MM.1S (cell line): ENCODE measurements around the gene EML6.

ENCODE experiments used
- DNase-seq: peaks from one replicate; pipeline ENCODE4 v3.0.0-alpha.2; 2015
- H2AFZ ChIP-seq: fragments of 300-600 bp; sonication (generic); 2 replicates; pipeline ENCODE4 v1.6.0; 2016; ENCODE audit warnings: antibody characterized with exemption, low read length
- H3F3A ChIP-seq: fragments of 300-600 bp; sonication (generic); 2 replicates; pipeline ENCODE4 v1.6.1; 2016; ENCODE audit warnings: mild to moderate bottlenecking, antibody characterized with exemption, low read length, moderate library complexity, mixed read lengths; ENCODE audit not compliant: insufficient read depth
- H3K27ac ChIP-seq: fragments of 300-600 bp; sonication (generic); 2 replicates; pipeline ENCODE4 v1.5.1; 2016; ENCODE audit warnings: mild to moderate bottlenecking, low read length
- H3K27me3 ChIP-seq: fragments of 300-600 bp; sonication (generic); replicated peaks from 2 replicates; pipeline ENCODE4 v1.6.0; 2016; ENCODE audit warnings: low read length; ENCODE audit not compliant: insufficient read depth
- H3K36me3 ChIP-seq: fragments of 300-600 bp; sonication (generic); replicated peaks from 2 replicates; pipeline ENCODE4 v1.6.1; 2016; ENCODE audit warnings: mild to moderate bottlenecking, low read length, mixed read lengths; ENCODE audit not compliant: insufficient read depth
- H3K4me1 ChIP-seq: fragments of 300-600 bp; sonication (generic); 2 replicates; pipeline ENCODE4 v1.6.1; 2016; ENCODE audit warnings: low read length, mixed read lengths
- H3K4me2 ChIP-seq: fragments of 300-600 bp; sonication (generic); 2 replicates; pipeline ENCODE4 v1.6.0; 2016; ENCODE audit warnings: low read depth, low read length
- H3K4me3 ChIP-seq: fragments of 300-600 bp; sonication (generic); 2 replicates; pipeline ENCODE4 v1.5.1; 2016; ENCODE audit warnings: low read length, mixed read lengths
- H3K79me2 ChIP-seq: fragments of 300-600 bp; sonication (generic); 2 replicates; pipeline ENCODE4 v1.6.1; 2016; ENCODE audit warnings: mixed run types, low read length, mixed read lengths
- H3K9ac ChIP-seq: fragments of 300-600 bp; sonication (generic); 2 replicates; pipeline ENCODE4 v1.6.1; 2016; ENCODE audit warnings: low read length, mixed read lengths
- H3K9me2 ChIP-seq: fragments of 300-600 bp; sonication (generic); replicated peaks from 2 replicates; pipeline ENCODE4 v1.6.1; 2016; ENCODE audit warnings: mild to moderate bottlenecking, low read length, mixed read lengths; ENCODE audit not compliant: insufficient read depth
- H3K9me3 ChIP-seq: fragments of 300-600 bp; sonication (generic); replicated peaks from 2 replicates; pipeline ENCODE4 v1.6.1; 2016; ENCODE audit warnings: mild to moderate bottlenecking, low read length, mixed read lengths; ENCODE audit not compliant: insufficient read depth
- H4K20me1 ChIP-seq: fragments of 300-600 bp; sonication (generic); 2 replicates; pipeline ENCODE4 v1.6.1; 2016; ENCODE audit warnings: mild to moderate bottlenecking, low read length, moderate library complexity, mixed read lengths; ENCODE audit not compliant: insufficient read depth
- EZH2 ChIP-seq: fragments of 300-600 bp; sonication (generic); optimal IDR thresholded peaks from 2 replicates; pipeline ENCODE3; 2017; ENCODE audit warnings: low read depth, mild to moderate bottlenecking, antibody characterized with exemption, low read length, mixed read lengths
- EZH2phosphoT487 ChIP-seq: fragments of 300-600 bp; sonication (generic); IDR thresholded peaks from 2 replicates; pipeline ENCODE4 v1.6.1; 2018; ENCODE audit warnings: antibody characterized with exemption, low read length
- TF ChIP-seq, protein P1 (sequence below): fragments of 300-600 bp; sonication (generic); IDR thresholded peaks from 2 replicates; pipeline ENCODE4 v1.5.1; 2016; ENCODE audit warnings: antibody characterized with exemption, low read length, mixed read lengths

Gene EML6

DNA sequence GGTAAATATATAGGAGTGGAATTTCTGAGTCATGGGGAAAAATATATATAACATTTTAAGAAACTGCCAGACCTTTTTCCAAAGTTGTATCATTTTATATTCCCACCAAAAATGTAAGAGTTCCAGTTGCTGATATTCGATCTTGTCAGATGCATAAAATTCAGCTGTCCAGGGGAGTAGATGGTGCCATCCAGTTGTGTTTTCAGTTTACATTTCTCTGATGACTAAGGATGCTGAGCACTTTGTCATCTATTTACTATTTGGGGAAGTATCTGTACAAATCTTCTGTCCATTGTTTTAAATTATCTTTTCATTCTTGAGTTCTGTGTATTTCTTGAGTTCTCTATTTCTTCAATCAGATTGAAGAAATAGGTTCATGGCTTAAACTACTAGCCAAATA lies 200.7 kb downstream of the EML6 start:
- H3K4me2 ChIP-seq: no peak overlapping the region
- no peaks in the 10 kb centered on the region for H3F3A ChIP-seq
- no peaks in the 10 kb centered on the region for H3K9me2 ChIP-seq
- no peak overlapping the region for H3K9ac ChIP-seq
- no peaks in the 10 kb centered on the region for H4K20me1 ChIP-seq
- H3K9me3 ChIP-seq: no peaks in the 10 kb centered on the region
- no peaks in the 10 kb centered on the region for H3K4me1 ChIP-seq
- no peak for DNase-seq
- H3K27me3 ChIP-seq: no peaks in the 10 kb centered on the region
- no peaks in the 10 kb centered on the region for H3K36me3 ChIP-seq
- H3K27ac ChIP-seq: no peak overlapping the region
- no peak overlapping the region for H2AFZ ChIP-seq
- H3K79me2 ChIP-seq: no peaks in the 10 kb centered on the region
- TF ChIP-seq, protein P1, sequence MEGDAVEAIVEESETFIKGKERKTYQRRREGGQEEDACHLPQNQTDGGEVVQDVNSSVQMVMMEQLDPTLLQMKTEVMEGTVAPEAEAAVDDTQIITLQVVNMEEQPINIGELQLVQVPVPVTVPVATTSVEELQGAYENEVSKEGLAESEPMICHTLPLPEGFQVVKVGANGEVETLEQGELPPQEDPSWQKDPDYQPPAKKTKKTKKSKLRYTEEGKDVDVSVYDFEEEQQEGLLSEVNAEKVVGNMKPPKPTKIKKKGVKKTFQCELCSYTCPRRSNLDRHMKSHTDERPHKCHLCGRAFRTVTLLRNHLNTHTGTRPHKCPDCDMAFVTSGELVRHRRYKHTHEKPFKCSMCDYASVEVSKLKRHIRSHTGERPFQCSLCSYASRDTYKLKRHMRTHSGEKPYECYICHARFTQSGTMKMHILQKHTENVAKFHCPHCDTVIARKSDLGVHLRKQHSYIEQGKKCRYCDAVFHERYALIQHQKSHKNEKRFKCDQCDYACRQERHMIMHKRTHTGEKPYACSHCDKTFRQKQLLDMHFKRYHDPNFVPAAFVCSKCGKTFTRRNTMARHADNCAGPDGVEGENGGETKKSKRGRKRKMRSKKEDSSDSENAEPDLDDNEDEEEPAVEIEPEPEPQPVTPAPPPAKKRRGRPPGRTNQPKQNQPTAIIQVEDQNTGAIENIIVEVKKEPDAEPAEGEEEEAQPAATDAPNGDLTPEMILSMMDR: no peak
- TF ChIP-seq EZH2: no peak
- TF ChIP-seq EZH2phosphoT487: no peak
- no peak overlapping the region for H3K4me3 ChIP-seq

DNA sequence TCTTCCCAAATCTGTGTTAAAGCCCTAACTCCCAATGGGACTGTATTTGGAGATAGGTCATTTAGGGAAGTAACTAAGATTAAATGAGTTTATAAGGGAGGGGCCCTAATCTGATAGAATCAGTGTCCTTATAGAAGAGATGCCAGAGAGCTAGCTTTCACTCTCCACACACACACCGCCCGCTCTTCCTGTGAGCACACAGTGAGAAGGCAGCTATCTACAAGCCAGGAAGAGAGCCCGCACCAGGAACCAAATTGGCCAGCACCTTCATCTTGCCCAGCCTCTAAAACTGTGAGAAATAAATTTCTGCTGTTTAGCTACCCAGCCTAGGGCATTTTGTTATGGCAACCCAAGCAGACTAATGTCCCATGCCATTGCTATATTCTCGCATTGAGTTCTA lies 201.6 kb downstream of the EML6 start:
- no peaks in the 10 kb centered on the region for H3K79me2 ChIP-seq
- 0 out of 2 replicates have a peak, but pooled peaks cover 4% of the 10 kb centered on the region for H3K4me1 ChIP-seq
- no peaks in the 10 kb centered on the region for H3K27me3 ChIP-seq
- TF ChIP-seq, protein P1: no peak
- TF ChIP-seq EZH2 (no peak), EZH2phosphoT487 (no peak)
- no peaks in the 10 kb centered on the region for H3F3A ChIP-seq
- H4K20me1 ChIP-seq: no peaks in the 10 kb centered on the region
- no peak overlapping the region for H3K27ac ChIP-seq
- H2AFZ ChIP-seq: no peak overlapping the region
- H3K9me3 ChIP-seq: no peaks in the 10 kb centered on the region
- H3K9me2 ChIP-seq: no peaks in the 10 kb centered on the region
- no peak overlapping the region for H3K4me2 ChIP-seq
- no peak for DNase-seq
- H3K4me3 ChIP-seq: no peak overlapping the region
- no peaks in the 10 kb centered on the region for H3K36me3 ChIP-seq
- no peak overlapping the region for H3K9ac ChIP-seq

DNA sequence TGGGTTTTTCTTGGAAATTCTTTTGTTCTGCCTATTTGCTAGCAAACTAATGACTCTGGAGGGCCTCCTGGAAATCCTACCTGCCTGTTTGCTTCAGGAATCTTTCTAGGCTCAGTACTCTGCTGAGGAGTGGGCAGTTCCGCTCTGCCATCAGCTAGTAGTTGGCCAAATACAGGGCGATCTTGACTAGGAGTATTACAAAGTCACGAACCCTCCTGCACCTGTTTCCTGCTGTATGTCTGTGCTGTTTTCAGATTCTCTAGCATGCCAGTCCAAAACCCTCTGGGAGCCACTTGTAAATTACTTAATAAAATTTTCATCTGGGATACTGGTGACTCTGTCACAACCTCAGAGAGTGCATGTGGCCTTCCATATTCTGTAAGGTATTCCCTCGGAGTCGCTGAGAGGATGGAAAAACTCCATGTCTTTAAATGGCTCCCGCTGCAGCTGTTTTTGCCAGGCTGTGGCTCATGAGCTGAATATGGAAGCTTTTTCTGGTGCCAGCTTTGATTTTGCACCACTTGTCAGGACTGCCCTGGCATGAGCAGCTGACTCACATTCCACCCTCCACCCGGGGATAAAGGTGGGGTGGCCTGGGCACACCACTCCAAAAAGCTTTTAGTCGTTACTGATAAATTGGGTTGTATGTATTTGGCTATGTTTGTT lies 203.8 kb downstream of the EML6 start:
- H3F3A ChIP-seq: no peaks in the 10 kb centered on the region
- H3K27ac ChIP-seq: no peak overlapping the region
- no peak overlapping the region for H3K9ac ChIP-seq
- no peaks in the 10 kb centered on the region for H4K20me1 ChIP-seq
- H3K79me2 ChIP-seq: no peaks in the 10 kb centered on the region
- no peaks in the 10 kb centered on the region for H3K36me3 ChIP-seq
- no peak overlapping the region for H3K4me2 ChIP-seq
- no peak overlapping the region for H3K4me3 ChIP-seq
- no peak for DNase-seq
- H3K27me3 ChIP-seq: no peaks in the 10 kb centered on the region
- H3K9me2 ChIP-seq: no peaks in the 10 kb centered on the region
- H3K4me1 ChIP-seq: 0 out of 2 replicates have a peak, but pooled peaks cover 7% of the 10 kb centered on the region
- H3K9me3 ChIP-seq: no peaks in the 10 kb centered on the region
- H2AFZ ChIP-seq: no peak overlapping the region
- TF ChIP-seq EZH2: no peak
- TF ChIP-seq, protein P1: no peak
- no peak for TF ChIP-seq EZH2phosphoT487
